SK-N-SH treated with all-trans-retinoic acid at 6 μM for 48 hours (cell line): ENCODE data around the gene STARD9.
"Not testable (repeated sequence)": the region's sequence is repeated elsewhere in the genome, so short reads cannot be mapped to it uniquely, and the experiment has no call there.

Source experiments
- ATAC-seq: fragments of 200-7000 bp; cut with Tn5 transposase; 3 replicates; pipeline ENCODE4 v1.9.1; 2020; ENCODE audit warnings: mild to moderate bottlenecking, moderate library complexity
- CSDC2 ChIP-seq: fragments of 250-450 bp; sonication (Bioruptor Pico); IDR thresholded peaks from 2 replicates; pipeline ENCODE4 v1.5.0; 2020; ENCODE audit warnings: mild to moderate bottlenecking, moderate library complexity
- CSRNP3 ChIP-seq: fragments of 250-450 bp; sonication (Bioruptor Pico); IDR thresholded peaks from 2 replicates; pipeline ENCODE4 v1.5.1; 2021; ENCODE audit warnings: mild to moderate bottlenecking, moderate library complexity
- ESRRG ChIP-seq: fragments of 250-450 bp; sonication (Bioruptor Pico); IDR thresholded peaks from 2 replicates; pipeline ENCODE4 v1.6.1; 2021; ENCODE audit warnings: mild to moderate bottlenecking
- OSR1 ChIP-seq: fragments of 250-450 bp; sonication (Bioruptor Pico); IDR thresholded peaks from 2 replicates; pipeline ENCODE4 v1.8.0; 2022; ENCODE audit warnings: moderate library complexity, mild to moderate bottlenecking, inconsistent platforms
- POU6F1 ChIP-seq: fragments of 250-450 bp; sonication (Bioruptor Pico); IDR thresholded peaks from 2 replicates; pipeline ENCODE4 v1.8.0; 2021; ENCODE audit warnings: low read depth, mild to moderate bottlenecking, moderate library complexity, borderline replicate concordance
- PPARA ChIP-seq: fragments of 250-450 bp; sonication (Bioruptor Pico); IDR thresholded peaks from 2 replicates; pipeline ENCODE4 v1.5.0; 2020; ENCODE audit warnings: mild to moderate bottlenecking, borderline replicate concordance
- RARB ChIP-seq: fragments of 250-450 bp; sonication (Bioruptor Pico); IDR thresholded peaks from 2 replicates; pipeline ENCODE4 v1.8.0; 2021; ENCODE audit warnings: mild to moderate bottlenecking, moderate library complexity
- SNAI2 ChIP-seq: fragments of 250-450 bp; sonication (Bioruptor Pico); IDR thresholded peaks from 2 replicates; pipeline ENCODE4 v1.5.0; 2020; ENCODE audit warnings: mild to moderate bottlenecking, moderate library complexity
- TCF4 ChIP-seq: fragments of 250-450 bp; sonication (Bioruptor Pico); IDR thresholded peaks from 2 replicates; pipeline ENCODE4 v1.8.0; 2021; ENCODE audit warnings: mild to moderate bottlenecking, moderate library complexity, borderline replicate concordance
- TOX ChIP-seq: fragments of 250-450 bp; sonication (Bioruptor Pico); IDR thresholded peaks from 2 replicates; pipeline ENCODE4 v1.8.0; 2021; ENCODE audit warnings: mild to moderate bottlenecking, moderate library complexity, borderline replicate concordance
- ZC3H10 ChIP-seq: fragments of 250-450 bp; sonication (Bioruptor Pico); IDR thresholded peaks from 2 replicates; pipeline ENCODE4 v1.5.1; 2021; ENCODE audit warnings: mild to moderate bottlenecking, moderate library complexity
- ZFP3 ChIP-seq: fragments of 250-450 bp; sonication (Bioruptor Pico); IDR thresholded peaks from 2 replicates; pipeline ENCODE4 v1.5.0; 2020; ENCODE audit warnings: mild to moderate bottlenecking, moderate library complexity
- ZFP30 ChIP-seq: fragments of 450-650 bp; formaldehyde crosslinking; IDR thresholded peaks from 2 replicates; pipeline ENCODE4 v1.5.0; 2022; ENCODE audit warnings: mild to moderate bottlenecking, moderate library complexity
- ZNF565 ChIP-seq: fragments of 450-650 bp; formaldehyde crosslinking; conservative IDR thresholded peaks from 2 replicates; pipeline ENCODE4 v1.5.0; 2020; ENCODE audit warnings: low read depth, mild to moderate bottlenecking, moderate library complexity
- ZNF70 ChIP-seq: fragments of 450-650 bp; formaldehyde crosslinking; IDR thresholded peaks from 2 replicates; pipeline ENCODE4 v1.5.0; 2020; ENCODE audit warnings: mild to moderate bottlenecking, moderate library complexity
- TF ChIP-seq, protein P1 (sequence below): fragments of 250-450 bp; sonication (Bioruptor Pico); IDR thresholded peaks from 2 replicates; pipeline ENCODE4 v1.5.0; 2020; ENCODE audit warnings: mild to moderate bottlenecking, moderate library complexity
- TF ChIP-seq, protein P2 (sequence below): fragments of 250-450 bp; sonication (Bioruptor Pico); IDR thresholded peaks from 2 replicates; pipeline ENCODE4 v1.5.1; 2020; ENCODE audit warnings: low read depth, mild to moderate bottlenecking, moderate library complexity
- TF ChIP-seq, protein P3 (sequence below): fragments of 250-450 bp; sonication (Bioruptor Pico); IDR thresholded peaks from 2 replicates; pipeline ENCODE4 v1.8.0; 2020; ENCODE audit warnings: mild to moderate bottlenecking, moderate library complexity, borderline replicate concordance

STARD9 gene

GRCh38 chr15:42595626-42596240 is 20.3 kb downstream of the STARD9 start:
- ATAC-seq, result no peak

GRCh38 chr15:42601316-42601715 is 25.9 kb downstream of the STARD9 start:
- not testable (repeated sequence) for ATAC-seq

More at GRCh38 chr15:42595626-42596240, 20.3 kb downstream of the STARD9 start:
- TF ChIP-seq, protein P1, sequence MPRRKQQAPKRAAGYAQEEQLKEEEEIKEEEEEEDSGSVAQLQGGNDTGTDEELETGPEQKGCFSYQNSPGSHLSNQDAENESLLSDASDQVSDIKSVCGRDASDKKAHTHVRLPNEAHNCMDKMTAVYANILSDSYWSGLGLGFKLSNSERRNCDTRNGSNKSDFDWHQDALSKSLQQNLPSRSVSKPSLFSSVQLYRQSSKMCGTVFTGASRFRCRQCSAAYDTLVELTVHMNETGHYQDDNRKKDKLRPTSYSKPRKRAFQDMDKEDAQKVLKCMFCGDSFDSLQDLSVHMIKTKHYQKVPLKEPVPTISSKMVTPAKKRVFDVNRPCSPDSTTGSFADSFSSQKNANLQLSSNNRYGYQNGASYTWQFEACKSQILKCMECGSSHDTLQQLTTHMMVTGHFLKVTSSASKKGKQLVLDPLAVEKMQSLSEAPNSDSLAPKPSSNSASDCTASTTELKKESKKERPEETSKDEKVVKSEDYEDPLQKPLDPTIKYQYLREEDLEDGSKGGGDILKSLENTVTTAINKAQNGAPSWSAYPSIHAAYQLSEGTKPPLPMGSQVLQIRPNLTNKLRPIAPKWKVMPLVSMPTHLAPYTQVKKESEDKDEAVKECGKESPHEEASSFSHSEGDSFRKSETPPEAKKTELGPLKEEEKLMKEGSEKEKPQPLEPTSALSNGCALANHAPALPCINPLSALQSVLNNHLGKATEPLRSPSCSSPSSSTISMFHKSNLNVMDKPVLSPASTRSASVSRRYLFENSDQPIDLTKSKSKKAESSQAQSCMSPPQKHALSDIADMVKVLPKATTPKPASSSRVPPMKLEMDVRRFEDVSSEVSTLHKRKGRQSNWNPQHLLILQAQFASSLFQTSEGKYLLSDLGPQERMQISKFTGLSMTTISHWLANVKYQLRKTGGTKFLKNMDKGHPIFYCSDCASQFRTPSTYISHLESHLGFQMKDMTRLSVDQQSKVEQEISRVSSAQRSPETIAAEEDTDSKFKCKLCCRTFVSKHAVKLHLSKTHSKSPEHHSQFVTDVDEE (CRISPR knock-in tag), result no peak
- no peak for TF ChIP-seq ZNF70 (CRISPR knock-in tag)
- TF ChIP-seq TCF4 (CRISPR knock-in tag), result no peak
- no peak for TF ChIP-seq POU6F1 (CRISPR knock-in tag)
- TF ChIP-seq, protein P2, sequence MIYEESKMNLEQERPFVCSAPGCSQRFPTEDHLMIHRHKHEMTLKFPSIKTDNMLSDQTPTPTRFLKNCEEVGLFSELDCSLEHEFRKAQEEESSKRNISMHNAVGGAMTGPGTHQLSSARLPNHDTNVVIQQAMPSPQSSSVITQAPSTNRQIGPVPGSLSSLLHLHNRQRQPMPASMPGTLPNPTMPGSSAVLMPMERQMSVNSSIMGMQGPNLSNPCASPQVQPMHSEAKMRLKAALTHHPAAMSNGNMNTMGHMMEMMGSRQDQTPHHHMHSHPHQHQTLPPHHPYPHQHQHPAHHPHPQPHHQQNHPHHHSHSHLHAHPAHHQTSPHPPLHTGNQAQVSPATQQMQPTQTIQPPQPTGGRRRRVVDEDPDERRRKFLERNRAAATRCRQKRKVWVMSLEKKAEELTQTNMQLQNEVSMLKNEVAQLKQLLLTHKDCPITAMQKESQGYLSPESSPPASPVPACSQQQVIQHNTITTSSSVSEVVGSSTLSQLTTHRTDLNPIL (CRISPR knock-in tag), result no peak
- TF ChIP-seq, protein P3, sequence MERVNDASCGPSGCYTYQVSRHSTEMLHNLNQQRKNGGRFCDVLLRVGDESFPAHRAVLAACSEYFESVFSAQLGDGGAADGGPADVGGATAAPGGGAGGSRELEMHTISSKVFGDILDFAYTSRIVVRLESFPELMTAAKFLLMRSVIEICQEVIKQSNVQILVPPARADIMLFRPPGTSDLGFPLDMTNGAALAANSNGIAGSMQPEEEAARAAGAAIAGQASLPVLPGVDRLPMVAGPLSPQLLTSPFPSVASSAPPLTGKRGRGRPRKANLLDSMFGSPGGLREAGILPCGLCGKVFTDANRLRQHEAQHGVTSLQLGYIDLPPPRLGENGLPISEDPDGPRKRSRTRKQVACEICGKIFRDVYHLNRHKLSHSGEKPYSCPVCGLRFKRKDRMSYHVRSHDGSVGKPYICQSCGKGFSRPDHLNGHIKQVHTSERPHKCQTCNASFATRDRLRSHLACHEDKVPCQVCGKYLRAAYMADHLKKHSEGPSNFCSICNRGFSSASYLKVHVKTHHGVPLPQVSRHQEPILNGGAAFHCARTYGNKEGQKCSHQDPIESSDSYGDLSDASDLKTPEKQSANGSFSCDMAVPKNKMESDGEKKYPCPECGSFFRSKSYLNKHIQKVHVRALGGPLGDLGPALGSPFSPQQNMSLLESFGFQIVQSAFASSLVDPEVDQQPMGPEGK, result no peak
- TF ChIP-seq ZFP30, result no peak
- no peak for TF ChIP-seq TOX (CRISPR knock-in tag)
- TF ChIP-seq ESRRG, result no peak
- no peak for TF ChIP-seq ZC3H10 (CRISPR knock-in tag)
- TF ChIP-seq OSR1 (CRISPR knock-in tag), result no peak
- no peak for TF ChIP-seq CSDC2 (CRISPR knock-in tag)
- no peak for TF ChIP-seq ZFP3 (CRISPR knock-in tag)
- TF ChIP-seq ZNF565 (CRISPR knock-in tag), result no peak
- TF ChIP-seq SNAI2 (CRISPR knock-in tag), result no peak
- TF ChIP-seq, all 23 proteins: peak for 0

GRCh38 chr15:42602501-42602900 is 27.1 kb downstream of the STARD9 start:
- TF ChIP-seq CSRNP3, result no peak
- TF ChIP-seq POU6F1 (CRISPR knock-in tag), result no peak
- TF ChIP-seq RARB (CRISPR knock-in tag), result no peak
- no peak for TF ChIP-seq SNAI2 (CRISPR knock-in tag)
- TF ChIP-seq PPARA (CRISPR knock-in tag), result no peak
- TF ChIP-seq ZC3H10 (CRISPR knock-in tag), result no peak
- ATAC-seq, result no peak
